Stimulated activated CD4-positive, alpha-beta T cell treated with anti-CD3 and anti-CD28 coated beads, TNF-alpha, amount 100 ng/mL, for 48 hours (primary cell): ENCODE data around the gene SBK1.
A peak's percentile ranks its signal among the peaks of the same experiment; 100 is the strongest.
"Not testable (repeated sequence)": the region's sequence is repeated elsewhere in the genome, so short reads cannot be mapped to it uniquely, and the experiment has no call there.

Source experiments
- DNase-seq, 3 donors: peaks; one replicate each; pipeline ENCODE4 v3.0.0-alpha.2; 2020; ENCODE audit warnings: low read depth in 3 of 3

SBK1 gene

DNA sequence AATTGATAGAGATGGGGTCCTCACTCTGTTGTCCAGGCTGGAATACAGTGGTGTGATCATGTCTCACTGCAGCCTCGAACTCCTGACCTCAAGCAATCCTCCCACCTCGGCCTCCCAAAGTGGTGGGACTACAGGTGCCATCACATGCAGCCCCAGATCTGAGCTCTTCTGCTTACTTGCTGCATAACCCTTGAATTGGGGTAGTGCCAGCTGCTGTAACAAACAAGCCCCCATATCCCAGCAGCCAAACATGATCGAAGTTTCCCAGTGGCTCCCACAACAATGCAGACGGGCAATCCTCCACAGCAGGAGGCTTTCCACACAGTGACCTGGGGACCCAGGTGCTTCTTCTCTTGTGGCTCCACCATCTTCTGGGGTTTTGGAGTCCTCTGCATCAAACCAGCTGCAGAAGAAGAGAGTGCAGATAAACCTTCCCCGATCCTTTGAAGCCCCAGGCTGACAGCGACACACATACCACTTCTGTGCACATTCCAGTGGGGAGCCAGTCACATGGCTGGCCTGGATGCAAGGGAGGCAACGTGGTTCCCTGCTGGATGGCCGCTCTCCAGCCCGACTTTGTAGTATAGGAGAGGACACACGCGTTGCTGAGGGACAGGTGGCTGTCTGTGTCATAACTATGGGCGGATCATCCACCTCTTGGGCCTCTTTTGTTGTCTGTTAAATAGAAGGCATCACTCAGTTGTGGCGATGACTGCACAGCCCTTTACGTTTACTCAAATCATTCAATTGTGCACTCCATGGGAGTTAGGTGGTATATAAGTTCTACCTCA is 16.7 kb downstream of the SBK1 start:
- DNase-seq: no peak

- DNase-seq: peak; percentile 46 to 81 (median 73)
Observed at GRCh38 chr16:28309811-28310311, 17.5 kb downstream of the SBK1 start.

DNA sequence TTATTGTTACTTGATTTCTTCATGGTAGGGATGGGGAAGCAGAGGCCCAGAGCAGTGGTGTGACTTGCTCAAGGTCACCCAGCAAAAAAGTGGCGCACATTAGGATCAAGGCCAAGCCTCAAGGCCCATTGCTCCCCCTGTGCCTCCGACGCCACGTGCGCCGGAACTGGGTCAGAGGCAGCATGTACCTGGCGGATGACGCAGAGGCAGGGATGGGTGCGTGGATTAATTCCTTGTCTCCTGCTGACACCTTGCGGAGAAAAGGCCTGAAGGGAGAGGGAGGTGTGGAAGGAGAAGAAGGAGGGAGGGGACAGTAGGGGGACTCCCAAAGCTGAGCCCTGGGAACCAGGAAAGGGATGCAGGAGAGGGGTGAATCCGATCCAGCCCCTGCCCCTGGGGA is 18.5 kb downstream of the SBK1 start:
- DNase-seq: no peak

GRCh38 chr16:28311413-28311812 is 19.1 kb downstream of the SBK1 start:
- no peak for DNase-seq

DNA sequence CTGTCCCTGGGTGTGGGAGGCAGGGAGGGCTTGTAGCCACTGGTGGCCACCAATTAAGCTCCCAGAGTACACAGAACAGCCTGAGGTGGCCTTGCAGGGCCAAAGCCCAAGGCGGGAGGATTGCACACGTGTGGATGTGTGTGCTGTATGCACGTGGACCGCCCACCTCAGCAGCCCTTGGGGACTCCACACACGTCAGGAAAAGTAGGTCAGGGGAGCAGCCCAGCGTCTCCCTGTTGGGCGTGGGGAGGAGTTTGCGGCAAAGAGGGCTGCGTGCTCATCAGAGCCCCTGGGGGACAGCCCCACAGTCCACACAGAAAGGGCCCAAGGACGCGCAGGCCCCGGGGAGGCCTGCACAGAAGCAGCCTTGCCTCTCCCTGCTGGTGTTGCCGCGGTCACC is 19.6 kb downstream of the SBK1 start:
- no peak for DNase-seq

GRCh38 chr16:28312327-28312726 is 20.0 kb downstream of the SBK1 start:
- DNase-seq: no peak

GRCh38 chr16:28313587-28313986 is 21.3 kb downstream of the SBK1 start:
- DNase-seq: no peak

- DNase-seq: no peak
Observed at GRCh38 chr16:28316054-28316453, 23.7 kb downstream of the SBK1 start.

DNA sequence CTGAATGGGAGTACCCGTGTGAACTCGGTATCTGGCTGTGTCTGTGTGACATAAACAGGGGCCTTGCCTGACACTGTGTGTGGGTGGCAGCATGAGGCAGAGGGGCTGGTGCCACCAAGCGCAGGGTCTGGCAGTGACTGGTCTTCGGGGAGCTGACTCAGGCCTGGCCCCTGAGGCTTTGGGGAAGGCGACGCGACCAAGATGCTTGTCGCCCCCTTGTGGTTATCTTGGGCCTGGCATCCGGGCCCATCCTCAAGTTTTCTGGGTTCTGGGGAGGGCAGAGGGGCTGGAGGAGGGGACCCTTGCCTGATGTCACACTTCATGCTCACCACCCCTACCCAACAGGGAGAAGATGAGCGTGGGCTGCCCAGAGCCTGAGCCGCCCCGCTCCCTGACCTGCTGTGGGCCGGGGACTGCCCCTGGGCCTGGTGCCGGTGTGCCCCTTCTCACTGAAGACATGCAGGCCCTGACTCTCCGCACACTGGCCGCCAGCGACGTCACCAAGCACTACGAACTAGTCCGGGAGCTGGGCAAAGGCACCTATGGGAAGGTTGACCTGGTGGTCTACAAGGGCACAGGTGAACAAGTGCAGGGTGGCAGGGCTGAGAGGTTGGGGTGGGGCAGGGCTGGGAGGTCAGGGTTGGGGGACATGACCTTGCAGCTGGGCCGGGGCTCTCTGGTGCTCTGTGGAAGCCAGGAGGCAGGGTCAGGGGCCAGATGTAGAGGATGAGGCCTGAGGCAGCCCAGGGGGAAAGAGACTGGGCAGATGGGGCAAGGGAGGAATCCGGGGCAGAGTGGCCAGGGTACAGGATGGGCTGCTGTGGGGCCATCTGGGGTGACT is 24.9 kb downstream of the SBK1 start:
- peak; percentile 49 to 69 (median 64) for DNase-seq

- DNase-seq: no peak
Observed at GRCh38 chr16:28318042-28318744, 25.9 kb downstream of the SBK1 start.

GRCh38 chr16:28319476-28320022 is 27.2 kb downstream of the SBK1 start:
- no peak for DNase-seq

DNA sequence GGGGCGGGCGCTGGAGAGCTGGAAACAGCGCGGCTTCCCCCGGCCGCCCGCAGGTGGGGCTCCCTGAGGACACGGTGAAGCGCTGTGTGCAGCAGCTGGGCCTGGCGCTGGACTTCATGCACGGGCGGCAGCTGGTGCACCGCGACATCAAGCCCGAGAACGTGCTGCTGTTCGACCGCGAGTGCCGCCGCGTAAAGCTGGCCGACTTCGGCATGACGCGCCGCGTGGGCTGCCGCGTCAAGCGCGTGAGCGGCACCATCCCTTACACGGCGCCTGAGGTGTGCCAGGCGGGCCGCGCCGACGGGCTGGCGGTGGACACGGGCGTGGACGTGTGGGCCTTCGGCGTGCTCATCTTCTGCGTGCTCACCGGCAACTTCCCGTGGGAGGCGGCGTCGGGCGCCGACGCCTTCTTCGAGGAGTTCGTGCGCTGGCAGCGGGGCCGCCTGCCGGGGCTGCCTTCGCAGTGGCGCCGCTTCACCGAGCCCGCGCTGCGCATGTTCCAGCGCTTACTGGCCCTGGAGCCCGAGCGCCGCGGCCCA is 27.8 kb downstream of the SBK1 start:
- no peak for DNase-seq

DNA sequence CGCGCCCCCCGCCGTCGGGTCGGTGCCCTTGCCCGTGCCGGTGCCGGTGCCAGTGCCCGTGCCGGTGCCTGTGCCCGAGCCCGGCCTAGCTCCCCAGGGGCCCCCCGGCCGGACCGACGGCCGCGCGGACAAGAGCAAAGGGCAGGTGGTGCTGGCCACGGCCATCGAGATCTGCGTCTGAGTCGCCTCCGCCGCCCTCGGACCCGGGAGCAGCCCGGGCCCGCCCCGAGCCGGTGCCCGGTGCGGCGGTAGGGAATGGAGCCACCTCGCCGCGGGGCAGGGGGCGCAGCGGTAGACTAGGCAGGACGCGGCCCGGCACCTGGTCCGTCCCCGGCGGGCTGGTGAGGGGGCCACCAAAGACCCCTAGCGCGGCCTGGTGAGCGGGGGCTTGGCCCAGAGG is 28.4 kb downstream of the SBK1 start:
- no peak for DNase-seq

DNA sequence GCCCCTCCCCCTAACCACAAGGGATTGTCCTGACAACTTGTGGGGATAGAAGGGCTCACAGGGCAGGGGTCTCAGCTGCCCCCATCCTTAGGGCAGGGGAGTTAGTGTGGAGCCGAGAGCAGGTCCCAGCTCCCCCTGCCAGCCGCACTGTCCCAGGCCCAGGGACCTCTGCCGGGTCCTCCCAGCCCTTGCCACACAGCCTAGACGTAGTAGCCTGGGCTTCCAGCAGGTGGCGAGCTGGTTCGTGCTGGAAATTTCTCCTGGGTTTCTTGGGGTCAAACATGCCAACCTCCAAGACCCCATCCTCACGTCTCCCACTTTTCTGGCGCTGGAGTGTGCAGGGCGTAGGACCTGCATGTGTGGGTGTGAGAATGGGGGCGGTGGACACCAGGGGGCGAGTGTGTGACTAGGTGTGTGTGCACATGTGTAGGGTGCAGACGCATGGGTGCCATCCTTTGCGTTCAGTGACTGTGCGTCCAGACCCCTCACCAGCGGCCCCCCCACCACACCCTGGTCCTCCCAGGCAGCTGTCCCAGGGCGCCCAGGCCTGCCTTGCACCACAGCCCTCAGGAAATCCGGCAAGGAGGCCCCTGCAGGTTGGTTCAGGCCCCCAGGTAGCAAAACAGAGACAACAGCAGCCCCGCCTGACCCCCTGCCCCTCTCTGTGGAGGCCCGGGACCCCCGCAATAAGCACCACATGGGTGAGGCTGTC is 29.5 kb downstream of the SBK1 start:
- peak; percentile 10 to 50 (median 30) for DNase-seq

GRCh38 chr16:28324235-28324886 is 32.0 kb downstream of the SBK1 start:
- no peak for DNase-seq

DNA sequence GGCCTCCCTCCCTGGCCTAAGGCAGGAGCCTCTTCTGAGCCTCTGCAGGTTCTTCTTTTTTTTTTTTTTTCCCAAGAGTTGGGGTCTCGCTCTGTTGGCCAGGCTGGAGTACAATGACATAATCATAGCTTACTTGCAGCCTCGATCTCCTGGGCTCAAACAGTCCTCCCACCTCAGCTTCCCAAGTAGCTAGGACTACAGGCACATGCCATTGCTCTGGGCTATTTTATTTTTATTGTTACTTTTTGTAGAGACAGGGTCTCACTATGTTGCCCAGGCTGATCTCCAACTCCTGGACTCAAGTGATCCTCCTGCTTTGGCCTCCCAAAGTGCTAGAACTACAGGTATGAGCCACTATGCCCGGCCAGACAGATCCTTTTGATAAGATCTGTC is 32.6 kb downstream of the SBK1 start:
- no peak for DNase-seq

DNA sequence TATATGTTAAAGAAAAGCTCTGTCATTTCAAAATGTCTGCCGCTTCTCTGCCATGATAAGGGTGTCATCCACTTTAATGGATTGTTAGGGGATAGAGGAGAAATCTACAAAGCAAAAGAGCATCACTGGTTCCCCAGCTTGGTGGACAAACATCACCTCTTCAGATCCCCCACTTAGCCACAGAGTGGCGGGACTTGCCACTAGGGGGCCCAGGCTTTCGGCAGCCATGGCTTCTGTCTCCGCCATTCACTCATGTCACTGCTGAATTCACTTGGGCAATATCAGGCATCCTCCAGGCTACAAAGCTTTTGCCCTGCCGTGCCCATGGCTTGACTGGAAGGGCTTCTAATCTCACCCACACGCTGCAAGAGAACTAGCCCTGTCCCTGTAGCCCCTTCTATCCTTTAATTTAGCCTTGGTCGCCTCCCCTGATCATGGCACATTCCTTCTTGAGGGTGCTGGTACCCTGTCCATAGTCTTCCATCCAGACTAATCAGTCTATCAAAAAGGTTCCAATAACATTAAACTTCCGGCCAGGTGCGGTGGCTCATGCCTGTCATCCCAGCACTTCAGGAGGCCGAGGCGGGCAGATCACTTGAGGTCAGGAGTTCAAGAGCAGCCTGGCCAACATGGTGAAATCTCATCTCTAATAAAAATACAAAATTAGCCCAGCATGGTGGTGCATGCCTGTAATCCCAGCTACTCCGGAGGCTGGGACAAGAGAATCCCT is 34.7 kb downstream of the SBK1 start:
- peak; percentile 43 to 61 (median 43) for DNase-seq

DNA sequence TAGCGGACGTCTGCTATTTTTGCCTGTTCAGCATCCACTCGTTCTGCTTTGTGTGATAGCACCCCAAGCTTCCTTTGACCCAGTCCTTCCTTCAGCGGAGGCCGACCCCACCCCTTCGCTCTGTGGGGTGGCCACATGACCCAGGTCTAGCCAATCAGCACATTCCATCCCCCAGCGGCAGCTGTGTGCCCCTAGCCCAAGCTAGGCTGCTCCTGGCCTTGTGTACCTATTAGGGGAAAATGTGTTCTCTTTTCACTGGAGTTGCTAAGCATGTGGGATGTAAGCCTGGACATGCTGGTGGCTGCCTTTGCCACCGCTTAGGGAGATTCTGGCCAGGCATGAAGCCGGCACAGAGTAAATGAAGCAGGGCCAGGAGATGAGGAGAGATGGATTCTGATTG is 37.9 kb downstream of the SBK1 start:
- DNase-seq: not testable (repeated sequence)

DNA sequence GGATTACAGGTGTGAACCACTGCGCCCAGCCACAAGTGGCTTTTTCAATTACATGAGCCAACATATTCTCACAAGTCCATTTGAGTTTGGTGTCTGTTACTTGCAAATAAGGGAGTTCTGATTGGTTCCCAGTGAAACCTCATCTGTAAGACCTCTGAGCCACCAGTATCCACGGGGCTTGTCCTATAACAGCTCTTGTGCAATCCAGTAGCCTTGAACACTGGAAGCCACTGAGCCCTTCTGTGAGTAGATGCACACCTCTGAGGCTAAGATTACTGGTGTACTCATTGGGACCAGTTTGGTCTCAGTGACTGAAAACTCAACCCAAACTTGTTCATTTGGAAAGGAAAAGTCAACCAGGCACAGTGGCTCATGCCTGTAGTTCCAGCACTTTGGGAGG is 38.7 kb downstream of the SBK1 start:
- not testable (repeated sequence) for DNase-seq

DNA sequence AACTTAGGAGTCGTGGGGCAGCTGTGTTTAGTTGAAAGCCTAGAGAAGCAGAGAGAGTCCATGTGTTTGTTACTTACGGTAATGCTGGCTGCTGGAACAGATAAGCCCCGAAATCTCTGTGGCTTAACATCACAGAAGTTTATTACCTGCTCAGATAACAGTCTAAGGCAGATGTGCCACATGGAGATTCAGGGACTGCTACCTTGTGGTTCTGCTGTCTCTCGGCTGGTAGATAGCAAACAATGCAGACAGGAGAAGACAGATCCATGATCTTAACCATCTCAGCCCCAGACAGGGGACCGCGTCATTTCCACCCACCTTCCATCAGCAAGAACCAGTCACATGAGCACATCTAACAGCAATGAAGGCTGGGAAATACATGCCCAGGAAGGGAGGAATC is 40.3 kb downstream of the SBK1 start:
- not testable (repeated sequence) for DNase-seq
